Measurements from ENCODE around the gene ITPR2.

GRCh38 chr12:26346736-26347135 lies 486.3 kb downstream of the ITPR2 start:
- TF ChIP-seq, protein P1, sequence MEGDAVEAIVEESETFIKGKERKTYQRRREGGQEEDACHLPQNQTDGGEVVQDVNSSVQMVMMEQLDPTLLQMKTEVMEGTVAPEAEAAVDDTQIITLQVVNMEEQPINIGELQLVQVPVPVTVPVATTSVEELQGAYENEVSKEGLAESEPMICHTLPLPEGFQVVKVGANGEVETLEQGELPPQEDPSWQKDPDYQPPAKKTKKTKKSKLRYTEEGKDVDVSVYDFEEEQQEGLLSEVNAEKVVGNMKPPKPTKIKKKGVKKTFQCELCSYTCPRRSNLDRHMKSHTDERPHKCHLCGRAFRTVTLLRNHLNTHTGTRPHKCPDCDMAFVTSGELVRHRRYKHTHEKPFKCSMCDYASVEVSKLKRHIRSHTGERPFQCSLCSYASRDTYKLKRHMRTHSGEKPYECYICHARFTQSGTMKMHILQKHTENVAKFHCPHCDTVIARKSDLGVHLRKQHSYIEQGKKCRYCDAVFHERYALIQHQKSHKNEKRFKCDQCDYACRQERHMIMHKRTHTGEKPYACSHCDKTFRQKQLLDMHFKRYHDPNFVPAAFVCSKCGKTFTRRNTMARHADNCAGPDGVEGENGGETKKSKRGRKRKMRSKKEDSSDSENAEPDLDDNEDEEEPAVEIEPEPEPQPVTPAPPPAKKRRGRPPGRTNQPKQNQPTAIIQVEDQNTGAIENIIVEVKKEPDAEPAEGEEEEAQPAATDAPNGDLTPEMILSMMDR (IDR thresholded peaks at IDR 0.05), result no peak
- no peak for TF ChIP-seq POLR2A (IDR thresholded peaks at IDR 0.05)
- TF ChIP-seq EP300 (IDR thresholded peaks at IDR 0.05), result no peak

Data from tibial nerve (tissue), 4 donors.